GM12878 (cell line): ENCODE measurements around the gene SPAG6. TPM values are rescaled to one million over a fixed set of nuclear protein-coding genes. Genes with fewer than 3 reads are reported as not detected.

Experiments
- ATAC-seq: fragments of 200-7000 bp; cut with Tn5 transposase; 3 replicates; pipeline ENCODE4 v1.9.1; 2020; ENCODE audit warnings: mild to moderate bottlenecking, moderate library complexity
- BruUV-seq: library from RNA; stranded (reverse); fragments of 400-500 nt; replicated peaks from 2 replicates; lab custom pipeline; 2021; lab: Mats Ljungman, UMichigan
- CTCF ChIA-PET: fragments of 300-600 bp; sonication (Branson Sonifier 250); formaldehyde crosslinking; extraction: SDS; loops from one replicate; lab custom pipeline; 2021; ENCODE audit warnings: inconsistent platforms; lab: Yijun Ruan, JAX
- POLR2A ChIA-PET: fragments of 350-600 bp; formaldehyde crosslinking; extraction: SDS; loops from one replicate; lab custom pipeline; 2021; ENCODE audit warnings: inconsistent platforms; lab: Charles Lee
- RAD21 ChIA-PET: fragments of 300-600 bp; sonication (Branson Sonifier 250); formaldehyde crosslinking; loops from one replicate; lab custom pipeline; 2023; ENCODE audit warnings: antibody characterized with exemption; ENCODE audit not compliant: unreplicated experiment; lab: Charles Lee
- SMC1A ChIA-PET: fragments of 300-600 bp; sonication (Branson Sonifier 250); formaldehyde crosslinking; loops from one replicate; lab custom pipeline; 2023; ENCODE audit not compliant: unreplicated experiment, uncharacterized antibody; lab: Charles Lee
- DNase-seq: peaks from one replicate; pipeline ENCODE4 v3.0.0-alpha.2; 2011; ENCODE audit warnings: low read depth, low spot score
- FAIRE-seq: peaks from 3 replicates; lab custom pipeline; 2011; peaks lifted over from hg19 to GRCh38; lab: Jason Lieb, UNC
- H2AFZ ChIP-seq: 2 replicates; pipeline ENCODE4 v1.6.0; 2011; ENCODE audit warnings: low read depth, low read length, control low read depth; ENCODE audit not compliant: control insufficient read depth
- H3K27ac ChIP-seq: 2 replicates; pipeline ENCODE4 v1.5.1; 2011; ENCODE audit warnings: control low read depth; ENCODE audit not compliant: control insufficient read depth, insufficient read depth
- H3K27me3 ChIP-seq, 2 experiments: replicated peaks in 1 of 2; 2 replicates each; pipeline versions ENCODE4 v1.6.0 to v1.6.1; 2011; ENCODE audit warnings: low read length in 1 of 2; ENCODE audit not compliant: control insufficient read depth in 2 of 2, insufficient read depth in 2 of 2
- H3K36me3 ChIP-seq, 2 experiments: 2 replicates each; pipeline ENCODE4 v1.5.1; 2011; ENCODE audit warnings: low read length in 1 of 2; ENCODE audit not compliant: control insufficient read depth in 2 of 2, insufficient read depth in 2 of 2
- H3K4me1 ChIP-seq: 2 replicates; pipeline ENCODE4 v1.6.1; 2011; ENCODE audit warnings: mild to moderate bottlenecking, low read length, moderate library complexity, mixed read lengths; ENCODE audit not compliant: control insufficient read depth, insufficient read depth
- H3K4me2 ChIP-seq: 2 replicates; pipeline ENCODE4 v1.6.0; 2011; ENCODE audit warnings: control low read depth; ENCODE audit not compliant: control insufficient read depth, insufficient read depth
- H3K4me3 ChIP-seq: fragments of 200-600 bp; sonication (generic); 2 replicates; pipeline ENCODE4 v1.5.1; 2016
- H3K79me2 ChIP-seq: 2 replicates; pipeline ENCODE4 v1.6.0; 2011; ENCODE audit warnings: low read length; ENCODE audit not compliant: control insufficient read depth, insufficient read depth
- H3K9ac ChIP-seq: 2 replicates; pipeline ENCODE4 v1.8.0; 2011; ENCODE audit warnings: low read length, control low read depth, mixed read lengths; ENCODE audit not compliant: control insufficient read depth, insufficient read depth
- H3K9me3 ChIP-seq: replicated peaks from 3 replicates; pipeline ENCODE4 v1.5.1; 2011; ENCODE audit warnings: mild to moderate bottlenecking, low read length; ENCODE audit not compliant: control insufficient read depth, insufficient read depth
- H4K20me1 ChIP-seq: 2 replicates; pipeline ENCODE4 v1.6.0; 2011; ENCODE audit not compliant: control insufficient read depth, insufficient read depth
- E2F8 ChIP-seq: fragments of 450-650 bp; IDR thresholded peaks from 2 replicates; pipeline ENCODE4 v1.6.1; 2018; ENCODE audit warnings: mild to moderate bottlenecking, low read depth, moderate library complexity; ENCODE audit not compliant: partially characterized antibody
- EGR1 ChIP-seq, 2 experiments: IDR thresholded peaks; 1 replicate in 1 of 2; 2 replicates in 1 of 2; pipeline ENCODE4 v1.6.1; 2011 to 2012; ENCODE audit warnings: low read depth in 2 of 2, low read length in 2 of 2, borderline replicate concordance in 1 of 2, mild to moderate bottlenecking in 1 of 2, moderate library complexity in 1 of 2
- IRF3 ChIP-seq: fragments of 450-650 bp; IDR thresholded peaks from 2 replicates; pipeline ENCODE4 v1.6.1; 2014; ENCODE audit warnings: mild to moderate bottlenecking
- RAD21 ChIP-seq: IDR thresholded peaks from 2 replicates; pipeline ENCODE4 v1.6.1; 2011; ENCODE audit warnings: mild to moderate bottlenecking, low read depth, low read length, moderate library complexity; ENCODE audit not compliant: insufficient read depth
- RFX5 ChIP-seq: IDR thresholded peaks from 2 replicates; pipeline ENCODE4 v1.6.1; 2011; ENCODE audit warnings: low read depth, low read length, improper control_type of control experiment
- SIX5 ChIP-seq: IDR thresholded peaks from 2 replicates; pipeline ENCODE4 v1.6.1; 2011; ENCODE audit warnings: mild to moderate bottlenecking, low read depth, low read length, moderate library complexity; ENCODE audit not compliant: severe bottlenecking
- SMARCA5 ChIP-seq: fragments of 450-650 bp; IDR thresholded peaks from 2 replicates; pipeline ENCODE4 v1.6.1; 2017; ENCODE audit warnings: mild to moderate bottlenecking
- SRF ChIP-seq, 2 experiments: IDR thresholded peaks; 2 replicates each; pipeline ENCODE4 v1.6.1; 2011; ENCODE audit warnings: low read depth in 2 of 2, low read length in 2 of 2, mild to moderate bottlenecking in 1 of 2, moderate library complexity in 1 of 2
- TAF1 ChIP-seq: IDR thresholded peaks from 2 replicates; pipeline ENCODE4 v1.6.1; 2011; ENCODE audit warnings: mild to moderate bottlenecking, low read depth, low read length, borderline replicate concordance
- USF1 ChIP-seq: IDR thresholded peaks from 2 replicates; pipeline ENCODE4 v1.6.1; 2011; ENCODE audit warnings: borderline replicate concordance, low read depth, mild to moderate bottlenecking, moderate library complexity, mixed read lengths, low read length; ENCODE audit not compliant: insufficient read depth; ENCODE audit errors: extremely low read length
- ZBED1 ChIP-seq: IDR thresholded peaks from 2 replicates; pipeline ENCODE4 v1.6.1; 2016; ENCODE audit warnings: borderline replicate concordance
- ZNF24 ChIP-seq: fragments of 450-650 bp; IDR thresholded peaks from 2 replicates; pipeline ENCODE4 v1.6.1; 2017; ENCODE audit warnings: antibody characterized with exemption, mild to moderate bottlenecking
- ZNF687 ChIP-seq: fragments of 450-650 bp; IDR thresholded peaks from 2 replicates; pipeline ENCODE4 v1.6.1; 2017; ENCODE audit warnings: mild to moderate bottlenecking, moderate library complexity
- WGBS: methylation state at CpG from one replicate; pipeline ENCODE4 v1.1.6; 2016; ENCODE audit warnings: low lambda C conversion rate; ENCODE audit not compliant: insufficient replicate concordance, insufficient coverage; ENCODE audit errors: missing lambda C conversion rate; 5-methylcytosine and 5-hydroxymethylcytosine counted together
- in situ Hi-C: fragments of 300-500 bp; cut with MboI; formaldehyde crosslinking; loops from 9 replicates; pipeline ENCODE4 v1.14.3; 2018; ENCODE audit warnings: mixed read lengths
- intact Hi-C: fragments of 100-400 bp; cut with micrococcal nuclease; formaldehyde crosslinking; loops from one replicate; pipeline ENCODE4 v1.14.2; 2022; ENCODE audit not compliant: unreplicated experiment
- polyA plus RNA-seq, 11 experiments: library from polyadenylated mRNA; depleted of rRNA in 4 of 11; unstranded in 6 of 11; stranded (reverse) in 5 of 11; fragments of >200 nt; fragmentation: Nextera tagmentation in 4 of 11; fragmentation: Illumina TruSeq in 1 of 11; extraction: Ambion mirVana in 4 of 11; extraction: Trizol in 1 of 11; gene quantifications; 1 replicate in 1 of 11; 2 replicates in 10 of 11; pipeline versions ENCODE4 v1.2.1 to v1.2.3, GENCODE V29; 2011 to 2016; ENCODE audit warnings: inconsistent platforms in 2 of 11, missing spikeins in 2 of 11, low read depth in 1 of 11
- total RNA-seq, 4 experiments: library from RNA; depleted of rRNA in 3 of 4; stranded (reverse); fragments of >200 nt in 3 of 4; fragmentation: Illumina TruSeq in 1 of 4; extraction: Trizol in 1 of 4; gene quantifications; 2 replicates each; pipeline versions ENCODE4 v1.2.1 to v1.2.3, GENCODE V29; 2013 to 2021

Gene SPAG6
- total and polyA plus RNA-seq, 10 of the 15 experiments (the other 5 are each of a cell fraction or from before 2014, with no cell fraction given) = 0.13 to 0.99 (median 0.40) TPM; not detected in 1

- TF ChIP-seq ZNF687 (no peak), RAD21 (no peak), RFX5 (no peak), SMARCA5 (no peak), ZNF24 (no peak), ZBED1 (no peak), SIX5 (no peak), IRF3 (no peak)
Observed at GRCh38 chr10:22442063-22442462, 96.8 kb downstream of the SPAG6 start (continued).

GRCh38 chr10:22442468-22442867 lies 97.2 kb downstream of the SPAG6 start:
- no peak overlapping the region for H2AFZ ChIP-seq
- FAIRE-seq = no peak
- no peaks in the 10 kb centered on the region for H3K36me3 ChIP-seq
- no peak for DNase-seq
- H3K4me2 ChIP-seq = no peak overlapping the region
- in situ Hi-C loops (no loop called here), intact Hi-C loops (no loop called here)
- H3K4me3 ChIP-seq = no peak overlapping the region
- no peaks in the 10 kb centered on the region; a peak in 1 of 4 replicates for H3K27me3 ChIP-seq
- ChIA-PET CTCF (no interaction called here), RAD21 (no interaction called here), SMC1A (interaction anchor here (1.0 kb wide), 1 partner anchor 10 kb away, joined by 3 read pairs; no protein-coding TSS in a partner anchor), POLR2A (no interaction called here)
- peaks cover 14% of the 10 kb centered on the region for H3K4me1 ChIP-seq
- WGBS = 47% methylated on average over 1 of the region's 1 CpG
- no peaks in the 10 kb centered on the region for H4K20me1 ChIP-seq
- H3K79me2 ChIP-seq = peaks cover 2% of the 10 kb centered on the region
- ATAC-seq = no peak
- BruUV-seq = no TSS peak
- H3K27ac ChIP-seq = no peak overlapping the region
- no peaks in the 10 kb centered on the region for H3K9me3 ChIP-seq
- no peak overlapping the region for H3K9ac ChIP-seq
- TF ChIP-seq EGR1 (IDR thresholded peaks at IDR 0.05; ENCODE audit: borderline replicate concordance in 1 of 2, low read depth in 2 of 2, low read length in 2 of 2) (no peak), SRF (IDR thresholded peaks at IDR 0.05; ENCODE audit: low read depth in 2 of 2, low read length in 2 of 2) (no peak), TAF1 (no peak), E2F8 (no peak), SIX5 (no peak), USF1 (no peak)
